ENCODE results near the gene PCDHGA9.
"Not testable (repeated sequence)": the region's sequence is repeated elsewhere in the genome, so short reads cannot be mapped to it uniquely, and the experiment has no call there.

The PCDHGA9 gene

DNA sequence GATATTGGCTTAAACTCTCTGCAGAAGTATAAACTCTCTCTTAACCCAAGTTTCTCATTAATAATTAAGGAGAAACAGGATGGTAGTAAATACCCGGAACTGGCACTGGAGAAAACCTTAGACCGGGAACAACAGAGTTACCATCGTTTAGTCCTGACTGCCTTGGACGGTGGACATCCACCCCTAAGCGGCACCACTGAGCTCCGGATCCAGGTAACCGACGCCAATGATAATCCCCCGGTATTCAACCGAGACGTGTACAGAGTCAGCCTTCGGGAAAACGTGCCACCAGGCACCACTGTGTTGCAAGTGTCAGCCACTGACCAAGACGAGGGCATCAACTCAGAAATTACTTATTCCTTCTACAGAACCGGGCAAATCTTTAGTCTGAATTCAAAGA is 4.0 kb upstream of the PCDHGA9 start:
- WGBS (ENCODE audit: insufficient coverage, insufficient read length) = no CpG with 5 or more reads among the region's 15 CpGs
- H3K36me3 ChIP-seq (ENCODE audit: control insufficient read depth, insufficient read depth, low read length) = no peaks in the 10 kb centered on the region
- no peak for DNase-seq (ENCODE audit: low read depth, low spot score)
- H3K4me1 ChIP-seq (ENCODE audit: control insufficient read depth, insufficient read depth, low read length) = no peaks in the 10 kb centered on the region
- H3K27ac ChIP-seq (ENCODE audit: low read length) = no peak overlapping the region
- no peak overlapping the region for H3K4me3 ChIP-seq (ENCODE audit: low read length)
- no peaks in the 10 kb centered on the region for H3K27me3 ChIP-seq (ENCODE audit: control insufficient read depth, insufficient read depth, low read length)
- H3K9me3 ChIP-seq (ENCODE audit: control insufficient read depth, insufficient read depth, low read length) = no peaks in the 10 kb centered on the region; the same call in 1 of the 2 replicates

DNA sequence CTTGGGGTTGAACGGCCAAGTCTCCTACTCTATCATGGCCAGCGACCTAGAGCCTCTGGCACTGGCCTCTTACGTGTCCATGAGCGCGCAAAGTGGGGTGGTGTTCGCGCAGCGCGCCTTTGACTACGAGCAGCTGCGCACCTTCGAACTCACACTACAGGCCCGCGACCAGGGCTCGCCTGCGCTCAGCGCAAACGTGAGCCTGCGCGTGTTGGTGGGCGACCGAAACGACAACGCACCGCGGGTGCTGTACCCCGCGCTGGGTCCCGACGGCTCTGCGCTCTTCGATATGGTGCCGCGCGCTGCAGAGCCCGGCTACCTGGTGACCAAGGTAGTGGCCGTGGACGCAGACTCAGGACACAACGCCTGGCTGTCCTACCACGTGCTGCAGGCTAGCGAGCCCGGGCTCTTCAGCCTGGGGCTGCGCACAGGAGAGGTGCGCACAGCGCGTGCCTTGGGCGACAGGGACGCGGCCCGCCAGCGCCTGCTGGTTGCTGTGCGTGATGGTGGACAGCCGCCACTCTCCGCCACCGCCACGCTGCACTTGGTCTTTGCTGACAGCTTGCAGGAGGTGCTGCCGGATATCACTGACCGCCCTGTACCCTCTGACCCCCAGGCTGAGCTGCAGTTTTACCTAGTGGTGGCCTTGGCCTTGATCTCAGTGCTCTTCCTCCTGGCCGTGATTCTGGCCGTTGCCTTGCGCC is 2.9 kb upstream of the PCDHGA9 start:
- no CpG with 5 or more reads among the region's 61 CpGs for WGBS (ENCODE audit: insufficient coverage, insufficient read length)
- H3K9me3 ChIP-seq (ENCODE audit: control insufficient read depth, insufficient read depth, low read length) = no peaks in the 10 kb centered on the region; the same call in 1 of the 2 replicates
- no peak for DNase-seq (ENCODE audit: low read depth, low spot score)

DNA sequence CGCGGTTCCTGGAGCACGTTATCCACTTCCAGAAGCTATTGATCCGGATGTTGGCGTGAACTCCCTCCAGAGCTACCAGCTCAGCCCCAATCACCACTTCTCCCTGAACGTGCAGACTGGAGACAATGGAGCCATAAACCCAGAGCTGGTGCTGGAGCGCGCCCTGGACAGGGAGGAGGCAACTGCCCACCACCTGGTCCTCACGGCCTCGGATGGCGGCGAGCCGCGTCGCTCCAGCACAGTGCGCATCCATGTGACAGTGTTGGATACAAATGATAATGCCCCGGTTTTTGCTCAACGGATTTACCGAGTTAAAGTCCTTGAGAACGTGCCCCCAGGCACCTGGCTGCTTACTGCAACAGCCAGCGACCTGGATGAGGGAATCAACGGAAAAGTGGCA is 809 bp downstream of the PCDHGA9 start:
- H3K9me3 ChIP-seq (ENCODE audit: control insufficient read depth, insufficient read depth, low read length) = no peaks in the 10 kb centered on the region; the same call in 1 of the 2 replicates
- no peaks in the 10 kb centered on the region for H3K4me1 ChIP-seq (ENCODE audit: control insufficient read depth, insufficient read depth, low read length)
- no peaks in the 10 kb centered on the region for H3K27me3 ChIP-seq (ENCODE audit: control insufficient read depth, insufficient read depth, low read length)
- no peaks in the 10 kb centered on the region for H3K36me3 ChIP-seq (ENCODE audit: control insufficient read depth, insufficient read depth, low read length)
- WGBS (ENCODE audit: insufficient coverage, insufficient read length) = no CpG with 5 or more reads among the region's 22 CpGs
- H3K27ac ChIP-seq (ENCODE audit: low read length) = no peak overlapping the region
- no peak for DNase-seq (ENCODE audit: low read depth, low spot score)
- no peak overlapping the region for H3K4me3 ChIP-seq (ENCODE audit: low read length)

More for the DNA sequence above, 2.9 kb upstream of the PCDHGA9 start:
- Histone ChIP-seq H3K27me3 (ENCODE audit: control insufficient read depth, insufficient read depth, low read length) (no peaks in the 10 kb centered on the region), H3K4me1 (ENCODE audit: control insufficient read depth, insufficient read depth, low read length) (no peaks in the 10 kb centered on the region), H3K36me3 (ENCODE audit: control insufficient read depth, insufficient read depth, low read length) (no peaks in the 10 kb centered on the region), H3K4me3 (ENCODE audit: low read length) (no peak overlapping the region), H3K27ac (ENCODE audit: low read length) (no peak overlapping the region)

DNA sequence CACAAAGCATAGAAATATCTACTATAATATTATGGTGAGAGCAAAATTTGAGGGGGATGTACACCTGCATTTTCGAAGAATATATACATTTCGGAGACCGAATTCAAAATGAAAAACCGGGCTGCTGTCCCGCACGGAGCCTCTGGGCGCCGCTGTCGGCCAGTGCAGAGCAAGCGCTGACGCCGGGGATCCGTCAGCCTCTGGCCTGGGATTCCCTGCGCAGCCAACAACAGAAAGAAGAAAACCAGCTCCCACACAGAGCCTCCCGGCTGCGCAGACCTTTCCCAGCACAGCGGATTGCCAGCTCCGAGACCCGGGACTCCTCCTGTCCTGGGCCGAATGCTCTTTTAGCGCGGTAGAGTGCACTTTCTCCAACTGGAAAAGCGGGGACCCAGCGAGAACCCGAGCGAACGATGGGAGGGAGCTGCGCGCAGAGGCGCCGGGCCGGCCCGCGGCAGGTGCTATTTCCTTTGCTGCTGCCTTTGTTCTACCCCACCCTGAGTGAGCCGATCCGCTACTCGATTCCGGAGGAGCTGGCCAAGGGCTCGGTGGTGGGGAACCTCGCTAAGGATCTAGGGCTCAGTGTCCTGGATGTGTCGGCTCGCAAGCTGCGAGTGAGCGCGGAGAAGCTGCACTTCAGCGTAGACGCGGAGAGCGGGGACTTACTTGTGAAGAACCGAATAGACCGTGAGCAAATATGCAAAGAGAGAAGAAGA is 5.4 kb downstream of the PCDHGA9 start, which contains the start of gene PCDHGB6:
Gene PCDHGB6, plus strand, starts transcription at position 232 of the 716 bp plus-strand sequence. Its CDS starts 182 bp downstream, at position 414.
- DNase-seq (ENCODE audit: low read depth, low spot score); H3K9me3 ChIP-seq (ENCODE audit: control insufficient read depth, insufficient read depth, low read length); H3K27me3 ChIP-seq (ENCODE audit: control insufficient read depth, insufficient read depth, low read length); H3K27ac ChIP-seq (ENCODE audit: low read length); H3K4me1 ChIP-seq (ENCODE audit: control insufficient read depth, insufficient read depth, low read length); H3K36me3 ChIP-seq (ENCODE audit: control insufficient read depth, insufficient read depth, low read length): not testable (repeated sequence)
- H3K4me3 ChIP-seq (ENCODE audit: low read length) = peak within 1 kb of the TSS; percentile 48; the same call in 1 of the 2 replicates
- no CpG with 5 or more reads among the region's 51 CpGs for WGBS (ENCODE audit: insufficient coverage, insufficient read length)

DNA sequence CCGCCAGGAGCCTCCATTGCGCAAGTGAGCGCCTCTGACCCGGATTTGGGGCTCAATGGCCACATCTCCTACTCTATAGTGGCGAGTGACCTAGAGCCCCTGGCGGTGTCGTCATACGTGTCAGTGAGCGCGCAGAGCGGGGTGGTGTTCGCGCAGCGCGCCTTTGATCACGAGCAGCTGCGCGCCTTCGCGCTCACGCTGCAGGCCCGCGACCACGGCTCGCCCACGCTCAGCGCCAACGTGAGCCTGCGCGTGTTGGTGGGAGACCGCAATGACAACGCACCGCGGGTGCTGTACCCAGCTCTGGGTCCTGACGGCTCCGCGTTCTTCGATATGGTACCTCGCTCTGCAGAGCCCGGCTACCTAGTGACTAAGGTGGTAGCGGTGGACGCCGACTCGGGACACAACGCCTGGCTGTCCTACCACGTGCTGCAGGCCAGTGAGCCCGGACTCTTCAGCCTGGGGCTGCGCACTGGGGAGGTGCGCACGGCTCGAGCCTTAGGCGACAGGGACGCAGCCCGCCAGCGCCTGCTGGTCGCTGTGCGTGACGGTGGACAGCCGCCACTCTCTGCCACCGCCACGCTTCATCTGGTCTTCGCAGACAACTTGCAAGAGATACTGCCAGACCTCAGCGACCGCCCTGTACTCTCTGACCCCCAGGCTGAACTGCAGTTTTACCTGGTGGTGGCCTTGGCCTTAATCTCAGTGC is 7.2 kb downstream of the PCDHGA9 start:
- Histone ChIP-seq H3K27me3 (ENCODE audit: control insufficient read depth, insufficient read depth, low read length) (peaks cover 1% of the 10 kb centered on the region; the same call in 1 of the 2 replicates), H3K9me3 (ENCODE audit: control insufficient read depth, insufficient read depth, low read length) (no peaks in the 10 kb centered on the region), H3K27ac (ENCODE audit: low read length) (no peak overlapping the region), H3K4me1 (ENCODE audit: control insufficient read depth, insufficient read depth, low read length) (no peaks in the 10 kb centered on the region), H3K4me3 (ENCODE audit: low read length) (no peak overlapping the region), H3K36me3 (ENCODE audit: control insufficient read depth, insufficient read depth, low read length) (peaks cover 3% of the 10 kb centered on the region; the same call in 1 of the 2 replicates)
- DNase-seq (ENCODE audit: low read depth, low spot score) = no peak
- WGBS (ENCODE audit: insufficient coverage, insufficient read length) = no CpG with 5 or more reads among the region's 64 CpGs

DNA sequence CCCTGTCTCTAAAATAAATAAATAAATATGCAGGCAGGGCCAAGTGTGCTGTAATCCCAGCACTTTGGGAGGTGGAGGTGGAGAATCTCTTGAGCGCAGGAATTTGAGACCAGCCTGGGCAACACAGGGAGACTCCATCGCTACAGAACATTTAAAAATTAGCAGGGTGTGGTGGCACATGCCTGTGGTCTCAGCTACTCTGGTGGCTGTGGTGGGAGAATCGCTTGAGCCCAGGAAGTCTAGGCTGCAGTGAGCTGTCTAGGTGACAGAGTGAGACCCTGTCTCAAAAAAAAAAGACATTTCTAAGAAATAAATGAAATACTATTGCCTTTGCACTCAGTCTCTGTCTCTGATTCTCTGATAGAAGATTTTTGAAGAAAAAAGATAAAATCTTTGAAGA is 9.0 kb downstream of the PCDHGA9 start:
- no peak overlapping the region for H3K4me3 ChIP-seq (ENCODE audit: low read length)
- no peak overlapping the region for H3K27ac ChIP-seq (ENCODE audit: low read length)
- no CpG with 5 or more reads among the region's 3 CpGs for WGBS (ENCODE audit: insufficient coverage, insufficient read length)
- H3K36me3 ChIP-seq (ENCODE audit: control insufficient read depth, insufficient read depth, low read length) = peaks cover 3% of the 10 kb centered on the region; the same call in 1 of the 2 replicates
- no peak for DNase-seq (ENCODE audit: low read depth, low spot score)
- no peaks in the 10 kb centered on the region for H3K4me1 ChIP-seq (ENCODE audit: control insufficient read depth, insufficient read depth, low read length)
- no peaks in the 10 kb centered on the region for H3K9me3 ChIP-seq (ENCODE audit: control insufficient read depth, insufficient read depth, low read length)
- H3K27me3 ChIP-seq (ENCODE audit: control insufficient read depth, insufficient read depth, low read length) = peaks cover 1% of the 10 kb centered on the region; the same call in 1 of the 2 replicates

DNA sequence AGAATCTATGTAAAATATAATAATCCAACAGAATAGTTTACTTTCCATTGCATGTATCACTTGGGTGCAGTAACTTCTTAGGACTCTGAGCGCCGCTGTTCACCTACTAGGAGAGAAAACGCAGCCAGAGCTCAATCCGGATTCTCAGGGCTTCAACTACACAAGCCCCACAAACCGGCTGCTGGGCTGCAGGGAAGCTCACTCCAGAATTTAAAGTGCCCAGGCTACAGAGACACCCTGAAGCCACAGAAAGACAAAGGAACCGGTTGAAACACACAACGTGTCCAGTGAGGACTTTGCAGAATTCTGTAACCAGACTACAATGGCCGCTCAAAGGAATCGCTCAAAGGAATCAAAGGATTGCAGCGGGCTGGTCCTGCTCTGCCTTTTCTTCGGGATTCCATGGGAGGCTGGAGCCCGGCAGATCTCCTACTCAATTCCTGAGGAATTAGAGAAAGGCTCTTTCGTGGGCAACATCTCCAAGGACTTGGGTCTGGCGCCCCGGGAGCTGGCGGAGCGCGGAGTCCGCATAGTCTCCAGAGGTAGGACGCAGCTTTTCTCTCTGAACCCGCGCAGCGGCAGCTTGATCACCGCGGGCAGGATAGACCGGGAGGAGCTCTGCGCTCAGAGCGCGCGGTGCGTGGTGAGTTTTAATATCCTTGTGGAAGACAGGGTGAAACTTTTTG is 10.4 kb downstream of the PCDHGA9 start, which contains the start of gene PCDHGA10:
Gene PCDHGA10, plus strand, starts transcription at position 134 of the 686 bp plus-strand sequence. Its CDS starts 189 bp downstream, at position 323.
- H3K4me1 ChIP-seq (ENCODE audit: control insufficient read depth, insufficient read depth, low read length) = no peaks in the 10 kb centered on the region
- DNase-seq (ENCODE audit: low read depth, low spot score) = no peak
- H3K27ac ChIP-seq (ENCODE audit: low read length) = no peak within 1 kb of the TSS
- peak within 1 kb of the TSS; percentile 84 for H3K4me3 ChIP-seq (ENCODE audit: low read length)
- no peaks in the 10 kb centered on the region for H3K9me3 ChIP-seq (ENCODE audit: control insufficient read depth, insufficient read depth, low read length)
- H3K36me3 ChIP-seq (ENCODE audit: control insufficient read depth, insufficient read depth, low read length) = peaks cover 3% of the 10 kb centered on the region; the same call in 1 of the 2 replicates
- no CpG with 5 or more reads among the region's 31 CpGs for WGBS (ENCODE audit: insufficient coverage, insufficient read length)
- peaks cover 1% of the 10 kb centered on the region; the same call in 1 of the 2 replicates for H3K27me3 ChIP-seq (ENCODE audit: control insufficient read depth, insufficient read depth, low read length)

DNA sequence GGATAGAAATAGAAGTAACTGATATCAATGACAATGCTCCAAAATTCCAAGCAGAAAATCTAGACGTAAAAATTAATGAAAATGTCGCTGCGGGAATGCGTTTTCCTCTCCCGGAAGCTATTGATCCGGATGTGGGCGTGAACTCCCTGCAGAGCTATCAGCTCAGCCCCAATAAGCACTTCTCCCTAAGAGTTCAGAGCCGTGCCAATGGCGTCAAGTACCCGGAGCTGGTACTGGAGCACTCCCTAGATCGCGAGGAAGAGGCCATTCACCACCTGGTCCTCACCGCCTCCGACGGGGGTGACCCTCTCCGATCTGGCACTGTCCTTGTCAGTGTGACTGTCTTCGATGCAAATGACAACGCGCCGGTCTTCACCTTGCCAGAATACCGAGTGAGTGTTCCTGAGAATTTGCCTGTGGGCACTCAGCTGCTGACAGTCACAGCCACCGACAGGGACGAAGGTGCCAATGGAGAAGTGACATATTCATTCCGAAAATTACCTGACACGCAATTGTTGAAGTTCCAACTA is 11.0 kb downstream of the PCDHGA9 start:
- Histone ChIP-seq H3K27ac (ENCODE audit: low read length) (no peak overlapping the region), H3K9me3 (ENCODE audit: control insufficient read depth, insufficient read depth, low read length) (no peaks in the 10 kb centered on the region), H3K4me1 (ENCODE audit: control insufficient read depth, insufficient read depth, low read length) (no peaks in the 10 kb centered on the region), H3K27me3 (ENCODE audit: control insufficient read depth, insufficient read depth, low read length) (peaks cover 1% of the 10 kb centered on the region; the same call in 1 of the 2 replicates), H3K36me3 (ENCODE audit: control insufficient read depth, insufficient read depth, low read length) (peaks cover 3% of the 10 kb centered on the region; the same call in 1 of the 2 replicates), H3K4me3 (ENCODE audit: low read length) (peak overlapping the region; percentile 84)
- WGBS (ENCODE audit: insufficient coverage, insufficient read length) = no CpG with 5 or more reads among the region's 25 CpGs
- DNase-seq (ENCODE audit: low read depth, low spot score) = no peak

DNA sequence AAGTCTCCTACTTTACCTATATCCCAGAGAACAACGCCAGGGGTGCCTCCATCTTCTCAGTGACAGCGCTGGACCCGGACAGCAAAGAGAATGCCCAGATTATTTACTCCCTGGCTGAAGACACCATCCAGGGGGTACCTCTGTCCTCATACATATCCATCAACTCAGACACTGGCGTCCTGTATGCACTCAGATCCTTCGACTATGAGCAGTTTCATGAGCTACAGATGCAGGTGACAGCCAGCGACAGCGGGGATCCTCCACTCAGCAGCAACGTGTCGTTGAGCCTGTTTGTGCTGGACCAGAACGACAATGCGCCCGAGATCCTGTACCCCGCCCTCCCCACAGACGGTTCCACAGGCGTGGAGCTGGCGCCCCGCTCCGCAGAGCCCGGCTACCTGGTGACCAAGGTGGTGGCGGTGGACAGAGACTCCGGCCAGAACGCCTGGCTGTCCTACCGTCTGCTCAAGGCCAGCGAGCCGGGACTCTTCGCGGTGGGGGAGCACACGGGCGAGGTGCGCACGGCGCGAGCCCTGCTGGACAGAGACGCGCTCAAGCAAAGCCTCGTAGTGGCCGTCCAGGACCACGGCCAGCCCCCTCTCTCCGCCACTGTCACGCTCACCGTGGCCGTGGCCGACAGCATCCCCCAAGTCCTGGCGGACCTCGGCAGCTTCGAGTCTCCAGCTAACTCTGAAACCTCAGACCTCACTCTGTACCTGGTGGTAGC is 12.1 kb downstream of the PCDHGA9 start:
- not testable (repeated sequence) for DNase-seq (ENCODE audit: low read depth, low spot score); H3K27ac ChIP-seq (ENCODE audit: low read length); H3K4me1 ChIP-seq (ENCODE audit: control insufficient read depth, insufficient read depth, low read length); H3K9me3 ChIP-seq (ENCODE audit: control insufficient read depth, insufficient read depth, low read length); H3K4me3 ChIP-seq (ENCODE audit: low read length); H3K27me3 ChIP-seq (ENCODE audit: control insufficient read depth, insufficient read depth, low read length); H3K36me3 ChIP-seq (ENCODE audit: control insufficient read depth, insufficient read depth, low read length)
- no CpG with 5 or more reads among the region's 46 CpGs for WGBS (ENCODE audit: insufficient coverage, insufficient read length)
